Skeletal muscle satellite cell (primary cell): ENCODE measurements around the gene ENTPD3.
A peak's percentile ranks its signal among the peaks of the same experiment; 100 is the strongest.
"Not testable (repeated sequence)": the region's sequence is repeated elsewhere in the genome, so short reads cannot be mapped to it uniquely, and the experiment has no call there.

Experiments
- H3K27me3 ChIP-seq: 2 replicates; pipeline ENCODE4 v1.7.0; 2013; ENCODE audit warnings: low read length; ENCODE audit not compliant: control insufficient read depth, insufficient read depth
- H3K36me3 ChIP-seq: 2 replicates; pipeline ENCODE4 v1.7.0; 2013; ENCODE audit warnings: mild to moderate bottlenecking, control low read depth, low read length; ENCODE audit not compliant: insufficient read depth
- H3K4me1 ChIP-seq: 2 replicates; pipeline ENCODE4 v1.7.0; 2013; ENCODE audit warnings: low read length; ENCODE audit not compliant: control insufficient read depth, insufficient read depth
- H3K4me2 ChIP-seq: 2 replicates; pipeline ENCODE4 v1.7.0; 2013; ENCODE audit warnings: mild to moderate bottlenecking, low read length
- H3K4me3 ChIP-seq: 2 replicates; pipeline ENCODE4 v1.7.0; 2013; ENCODE audit warnings: low read length
- H3K9ac ChIP-seq: 2 replicates; pipeline ENCODE4 v1.7.0; 2013; ENCODE audit warnings: mild to moderate bottlenecking, low read depth, low read length, moderate library complexity
- H3K9me3 ChIP-seq: replicated peaks from 2 replicates; pipeline ENCODE4 v1.7.0; 2013; ENCODE audit warnings: mild to moderate bottlenecking, control low read depth, low read length

Gene ENTPD3

GRCh38 chr3:40452562-40452875 is 65.5 kb downstream of the ENTPD3 start:
- Histone ChIP-seq H3K9ac (peak overlapping the region; percentile 79), H3K4me3 (peak overlapping the region; percentile 76), H3K9me3 (no peaks in the 10 kb centered on the region), H3K36me3 (peaks cover under 1% of the 10 kb centered on the region), H3K27me3 (no peaks in the 10 kb centered on the region), H3K4me2 (peak overlapping the region; percentile 98), H3K4me1 (peaks cover 8% of the 10 kb centered on the region)

- Histone ChIP-seq H3K4me2 (peak overlapping the region; percentile 98), H3K27me3 (no peaks in the 10 kb centered on the region), H3K4me3 (peak overlapping the region; percentile 76), H3K36me3 (peaks cover 6% of the 10 kb centered on the region), H3K9ac (peak overlapping the region; percentile 79), H3K4me1 (peaks cover 10% of the 10 kb centered on the region), H3K9me3 (no peaks in the 10 kb centered on the region)
Observed at GRCh38 chr3:40452876-40453730, 66.1 kb downstream of the ENTPD3 start.

GRCh38 chr3:40453933-40454332 is 66.9 kb downstream of the ENTPD3 start:
- Histone ChIP-seq H3K36me3 (peaks cover 15% of the 10 kb centered on the region), H3K4me3 (peak overlapping the region; percentile 76), H3K9ac (peak overlapping the region; percentile 79), H3K9me3 (no peaks in the 10 kb centered on the region), H3K4me1 (peaks cover 17% of the 10 kb centered on the region), H3K4me2 (peak overlapping the region; percentile 98), H3K27me3 (no peaks in the 10 kb centered on the region)

- Histone ChIP-seq H3K4me1 (peaks cover 17% of the 10 kb centered on the region), H3K9me3 (no peaks in the 10 kb centered on the region), H3K4me3 (no peak overlapping the region), H3K27me3 (no peaks in the 10 kb centered on the region), H3K36me3 (peaks cover 28% of the 10 kb centered on the region), H3K9ac (no peak overlapping the region), H3K4me2 (no peak overlapping the region)
Observed at GRCh38 chr3:40455328-40455727, 68.3 kb downstream of the ENTPD3 start.

- peak overlapping the region; percentile 98 for H3K4me3 ChIP-seq
- H3K9ac ChIP-seq: peak overlapping the region; percentile 100
- H3K9me3 ChIP-seq: no peaks in the 10 kb centered on the region
- no peaks in the 10 kb centered on the region for H3K27me3 ChIP-seq
- peaks cover 17% of the 10 kb centered on the region for H3K4me1 ChIP-seq
- peaks cover 39% of the 10 kb centered on the region for H3K36me3 ChIP-seq
- H3K4me2 ChIP-seq: peak overlapping the region; percentile 80
Observed at GRCh38 chr3:40456279-40456939, 69.4 kb downstream of the ENTPD3 start.

- H3K4me1 ChIP-seq: peaks cover 14% of the 10 kb centered on the region
- H3K9ac ChIP-seq: peak within 1 kb of the TSS; percentile 100
- H3K9me3 ChIP-seq: no peaks in the 10 kb centered on the region
- H3K27me3 ChIP-seq: no peaks in the 10 kb centered on the region
- H3K36me3 ChIP-seq: peaks cover 45% of the 10 kb centered on the region
- H3K4me3 ChIP-seq: peak within 1 kb of the TSS; percentile 98
- peak within 1 kb of the TSS; percentile 99 for H3K4me2 ChIP-seq
Observed at GRCh38 chr3:40456940-40457823, 70.2 kb downstream of the ENTPD3 start, which contains the start of gene RPL14. RPL14 (plus strand) TSS chr3:40457339; CDS start chr3:40457472, 133 bp downstream.

- peak overlapping the region; percentile 99 for H3K4me2 ChIP-seq
- H3K4me3 ChIP-seq: peak overlapping the region; percentile 98
- H3K27me3 ChIP-seq: no peaks in the 10 kb centered on the region
- H3K9me3 ChIP-seq: no peaks in the 10 kb centered on the region
- peaks cover 9% of the 10 kb centered on the region for H3K4me1 ChIP-seq
- H3K9ac ChIP-seq: peak overlapping the region; percentile 100
- H3K36me3 ChIP-seq: peaks cover 56% of the 10 kb centered on the region
Observed at GRCh38 chr3:40458473-40458872, 71.5 kb downstream of the ENTPD3 start.

GRCh38 chr3:40460481-40460880 is 73.5 kb downstream of the ENTPD3 start:
- H3K9ac ChIP-seq, H3K9me3 ChIP-seq, H3K4me3 ChIP-seq, H3K4me1 ChIP-seq, H3K27me3 ChIP-seq: not testable (repeated sequence)
- peaks cover 75% of the 10 kb centered on the region for H3K36me3 ChIP-seq
- H3K4me2 ChIP-seq: peak overlapping the region; percentile 3

GRCh38 chr3:40461161-40461560 is 74.2 kb downstream of the ENTPD3 start:
- H3K4me1 ChIP-seq: peaks cover 9% of the 10 kb centered on the region
- H3K9ac ChIP-seq: no peak overlapping the region
- H3K27me3 ChIP-seq: no peaks in the 10 kb centered on the region
- no peak overlapping the region for H3K4me2 ChIP-seq
- no peaks in the 10 kb centered on the region for H3K9me3 ChIP-seq
- peaks cover 77% of the 10 kb centered on the region for H3K36me3 ChIP-seq
- H3K4me3 ChIP-seq: no peak overlapping the region

GRCh38 chr3:40462838-40463237 is 75.9 kb downstream of the ENTPD3 start:
- H3K36me3 ChIP-seq: peaks cover 73% of the 10 kb centered on the region
- H3K9me3 ChIP-seq, H3K9ac ChIP-seq, H3K4me3 ChIP-seq, H3K4me2 ChIP-seq, H3K27me3 ChIP-seq, H3K4me1 ChIP-seq: not testable (repeated sequence)

GRCh38 chr3:40463579-40463978 is 76.6 kb downstream of the ENTPD3 start:
- H3K27me3 ChIP-seq: no peaks in the 10 kb centered on the region
- no peak overlapping the region for H3K4me3 ChIP-seq
- no peaks in the 10 kb centered on the region for H3K9me3 ChIP-seq
- H3K4me1 ChIP-seq: peaks cover 2% of the 10 kb centered on the region
- H3K36me3 ChIP-seq: peaks cover 66% of the 10 kb centered on the region
- H3K9ac ChIP-seq: no peak overlapping the region
- no peak overlapping the region for H3K4me2 ChIP-seq
